ENCODE results near the gene SLC17A8. TPM values are rescaled to one million over a fixed set of nuclear protein-coding genes. Genes with fewer than 3 reads are reported as not detected.

The SLC17A8 gene
- total and polyA plus RNA-seq, 2 donors from 2014 or later: 0.09 to 0.16 TPM

- Histone ChIP-seq H3K9me3 (ENCODE audit: control insufficient read depth in 2 of 3, insufficient read depth in 1 of 3, low read length in 3 of 3) (no peaks in the 10 kb centered on the region), H3K4me1 (ENCODE audit: control insufficient read depth in 2 of 3, insufficient read depth in 2 of 3, low read depth in 1 of 3, low read length in 3 of 3) (no peaks in the 10 kb centered on the region), H3K27me3 (ENCODE audit: control insufficient read depth, insufficient read depth, low read length) (no peaks in the 10 kb centered on the region), H3K9ac (ENCODE audit: low read length in 3 of 3) (no peak overlapping the region), H3K27ac (ENCODE audit: low read depth in 2 of 2, low read length in 2 of 2) (no peak overlapping the region), H3K36me3 (ENCODE audit: control insufficient read depth in 2 of 3, insufficient read depth in 3 of 3, low read length in 3 of 3) (no peaks in the 10 kb centered on the region), H3K4me3 (ENCODE audit: low read length in 3 of 3) (no peak overlapping the region)
- no peak for FAIRE-seq
- peak in 2 of 5 donors; percentile 45 to 64 for DNase-seq
- intact Hi-C loops (cut with DNase I): no loop called here
- no peak for TF ChIP-seq CTCF (IDR thresholded peaks at IDR 0.05; ENCODE audit: borderline replicate concordance, extremely low read depth, insufficient read depth)
These were observed 2.9 kb downstream of the SLC17A8 start for GRCh38 chr12:100359822-100360221.

- Histone ChIP-seq H3K9me3 (ENCODE audit: control insufficient read depth in 2 of 3, insufficient read depth in 1 of 3, low read length in 3 of 3) (no peaks in the 10 kb centered on the region), H3K9ac (ENCODE audit: low read length in 3 of 3) (no peak overlapping the region), H3K36me3 (ENCODE audit: control insufficient read depth in 2 of 3, insufficient read depth in 3 of 3, low read length in 3 of 3) (no peaks in the 10 kb centered on the region), H3K4me3 (ENCODE audit: low read length in 3 of 3) (no peak overlapping the region), H3K4me1 (ENCODE audit: control insufficient read depth in 2 of 3, insufficient read depth in 2 of 3, low read depth in 1 of 3, low read length in 3 of 3) (no peaks in the 10 kb centered on the region), H3K27me3 (ENCODE audit: control insufficient read depth, insufficient read depth, low read length) (no peaks in the 10 kb centered on the region), H3K27ac (ENCODE audit: low read depth in 2 of 2, low read length in 2 of 2) (no peak overlapping the region)
- intact Hi-C loops (cut with DNase I): no loop called here
- FAIRE-seq (no peak), DNase-seq (no peak)
- no peak for TF ChIP-seq CTCF (IDR thresholded peaks at IDR 0.05; ENCODE audit: borderline replicate concordance, extremely low read depth, insufficient read depth)
These were observed 3.6 kb downstream of the SLC17A8 start for GRCh38 chr12:100360450-100360849.

GRCh38 chr12:100364324-100364723 lies 7.5 kb downstream of the SLC17A8 start:
- Histone ChIP-seq H3K9ac (ENCODE audit: low read length in 3 of 3) (no peak overlapping the region), H3K27me3 (ENCODE audit: control insufficient read depth, insufficient read depth, low read length) (no peaks in the 10 kb centered on the region), H3K27ac (ENCODE audit: low read depth in 2 of 2, low read length in 2 of 2) (no peak overlapping the region), H3K4me3 (ENCODE audit: low read length in 3 of 3) (no peak overlapping the region), H3K9me3 (ENCODE audit: control insufficient read depth in 2 of 3, insufficient read depth in 1 of 3, low read length in 3 of 3) (no peaks in the 10 kb centered on the region), H3K4me1 (ENCODE audit: control insufficient read depth in 2 of 3, insufficient read depth in 2 of 3, low read depth in 1 of 3, low read length in 3 of 3) (no peaks in the 10 kb centered on the region), H3K36me3 (ENCODE audit: control insufficient read depth in 2 of 3, insufficient read depth in 3 of 3, low read length in 3 of 3) (no peaks in the 10 kb centered on the region)
- DNase-seq: no peak
- intact Hi-C loops (cut with DNase I): no loop called here
- TF ChIP-seq CTCF (IDR thresholded peaks at IDR 0.05; ENCODE audit: borderline replicate concordance, extremely low read depth, insufficient read depth): no peak
- FAIRE-seq: no peak

GRCh38 chr12:100365411-100365810 lies 8.5 kb downstream of the SLC17A8 start:
- Histone ChIP-seq H3K9ac (ENCODE audit: low read length in 3 of 3) (no peak overlapping the region), H3K27ac (ENCODE audit: low read depth in 2 of 2, low read length in 2 of 2) (no peak overlapping the region), H3K9me3 (ENCODE audit: control insufficient read depth in 2 of 3, insufficient read depth in 1 of 3, low read length in 3 of 3) (no peaks in the 10 kb centered on the region), H3K4me1 (ENCODE audit: control insufficient read depth in 2 of 3, insufficient read depth in 2 of 3, low read depth in 1 of 3, low read length in 3 of 3) (no peaks in the 10 kb centered on the region), H3K4me3 (ENCODE audit: low read length in 3 of 3) (no peak overlapping the region), H3K27me3 (ENCODE audit: control insufficient read depth, insufficient read depth, low read length) (no peaks in the 10 kb centered on the region), H3K36me3 (ENCODE audit: control insufficient read depth in 2 of 3, insufficient read depth in 3 of 3, low read length in 3 of 3) (no peaks in the 10 kb centered on the region)
- no peak for TF ChIP-seq CTCF (IDR thresholded peaks at IDR 0.05; ENCODE audit: borderline replicate concordance, extremely low read depth, insufficient read depth)
- intact Hi-C loops (cut with DNase I): no loop called here
- DNase-seq (no peak), FAIRE-seq (no peak)
